ENCODE results near the gene ARRDC4.

ARRDC4 gene

DNA sequence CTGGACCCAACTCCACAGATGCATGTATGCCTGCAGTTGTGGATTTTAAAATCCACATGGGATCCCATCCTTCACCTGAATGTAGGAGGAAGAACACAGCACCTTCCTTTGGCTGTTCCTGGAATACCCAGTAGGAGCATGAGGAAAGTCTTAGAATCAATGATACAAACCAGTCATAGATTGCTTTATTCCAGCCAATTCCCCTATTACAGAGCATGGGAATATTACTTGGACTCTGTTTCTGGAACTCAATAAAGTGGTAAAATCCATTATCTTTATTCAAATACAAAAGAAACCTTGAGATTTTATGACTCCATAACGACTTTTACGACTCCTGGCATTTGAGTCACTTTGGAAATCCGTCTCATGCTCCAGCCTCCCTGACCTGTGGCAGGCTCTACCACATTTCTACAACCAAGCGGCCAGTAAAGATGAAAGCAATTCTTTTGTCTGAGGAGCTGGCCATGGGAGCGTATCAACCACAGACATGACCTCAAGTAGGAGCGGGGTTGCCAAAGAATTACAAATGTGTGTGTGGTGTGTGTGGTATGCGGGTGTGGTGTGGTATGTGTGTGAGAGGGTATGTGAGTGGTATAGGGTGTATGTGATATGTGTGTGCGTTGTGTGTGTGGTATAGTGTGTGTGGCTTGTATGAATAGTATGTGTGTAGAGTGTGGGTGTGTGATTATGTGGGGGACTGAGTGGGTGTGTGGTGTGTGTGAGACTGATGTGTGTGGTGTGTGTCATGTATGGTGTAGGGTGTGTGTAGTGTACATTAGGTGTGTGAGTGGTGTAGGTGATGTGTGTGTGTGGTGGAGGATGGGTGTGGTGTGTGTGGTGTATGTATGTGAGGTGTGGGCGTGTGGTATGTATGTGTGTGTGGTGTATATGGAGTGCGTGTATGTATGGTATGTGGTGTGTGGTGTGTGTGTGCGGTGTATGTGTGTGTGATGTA lies 40.0 kb downstream of the ARRDC4 start:
- Mint-ChIP-seq H3K4me3 (no peak overlapping the region), H3K27me3 (no peaks in the 10 kb centered on the region), H3K9me3 (no peaks in the 10 kb centered on the region), H3K36me3 (no peaks in the 10 kb centered on the region), H3K27ac (no peak overlapping the region), H3K4me1 (peaks cover 8% of the 10 kb centered on the region)
- ATAC-seq, result no peak

DNA sequence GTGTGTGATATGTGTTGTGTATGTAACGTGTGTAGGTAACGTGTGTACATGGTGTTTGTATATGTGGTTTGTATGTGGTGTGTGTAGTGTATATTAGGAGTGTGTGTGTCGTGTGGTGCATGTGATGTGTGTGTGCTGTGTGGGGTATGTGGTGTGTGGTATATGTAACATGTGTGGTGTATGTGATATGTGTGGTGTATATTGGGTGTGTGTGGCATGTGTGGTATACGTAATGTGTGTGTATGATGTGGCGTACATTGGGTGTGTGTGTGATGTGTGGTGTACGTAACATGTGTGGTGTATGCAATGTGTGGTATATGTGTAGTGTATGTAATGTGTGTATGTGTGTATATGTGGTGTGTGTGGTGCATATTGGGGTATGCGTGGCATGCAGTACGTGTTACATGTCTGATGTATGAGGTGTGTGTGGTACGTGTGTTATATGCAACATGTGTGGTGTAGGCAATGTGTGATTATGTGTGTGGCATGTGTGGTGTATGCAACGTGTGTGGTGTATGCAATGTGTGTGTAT lies 41.2 kb downstream of the ARRDC4 start:
- Mint-ChIP-seq H3K9me3 (no peaks in the 10 kb centered on the region), H3K4me3 (no peak overlapping the region), H3K36me3 (no peaks in the 10 kb centered on the region), H3K4me1 (no peaks in the 10 kb centered on the region), H3K27me3 (no peaks in the 10 kb centered on the region), H3K27ac (no peak overlapping the region)
- ATAC-seq, result no peak

DNA sequence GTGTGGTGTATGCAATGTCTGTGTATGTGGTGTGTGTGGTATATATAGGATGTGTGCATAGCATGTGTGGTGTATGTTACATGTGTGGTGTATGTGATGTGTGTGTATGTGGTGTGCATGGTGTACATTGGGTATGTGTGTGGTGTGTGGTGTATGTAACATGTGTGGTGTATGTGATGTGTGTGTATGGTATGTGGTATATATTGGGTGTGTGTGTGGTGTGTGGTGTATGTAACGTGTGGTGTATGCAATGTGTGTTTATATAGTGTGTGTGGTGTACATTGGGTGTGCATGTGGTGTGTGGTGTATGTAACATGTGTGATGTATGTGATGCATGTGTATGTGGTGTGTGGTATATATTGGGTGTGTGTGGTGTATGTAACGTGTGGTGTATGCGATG lies 41.9 kb downstream of the ARRDC4 start:
- Mint-ChIP-seq H3K27ac (no peak overlapping the region), H3K4me3 (no peak overlapping the region), H3K4me1 (no peaks in the 10 kb centered on the region), H3K9me3 (no peaks in the 10 kb centered on the region), H3K36me3 (no peaks in the 10 kb centered on the region), H3K27me3 (no peaks in the 10 kb centered on the region)
- no peak for ATAC-seq

DNA sequence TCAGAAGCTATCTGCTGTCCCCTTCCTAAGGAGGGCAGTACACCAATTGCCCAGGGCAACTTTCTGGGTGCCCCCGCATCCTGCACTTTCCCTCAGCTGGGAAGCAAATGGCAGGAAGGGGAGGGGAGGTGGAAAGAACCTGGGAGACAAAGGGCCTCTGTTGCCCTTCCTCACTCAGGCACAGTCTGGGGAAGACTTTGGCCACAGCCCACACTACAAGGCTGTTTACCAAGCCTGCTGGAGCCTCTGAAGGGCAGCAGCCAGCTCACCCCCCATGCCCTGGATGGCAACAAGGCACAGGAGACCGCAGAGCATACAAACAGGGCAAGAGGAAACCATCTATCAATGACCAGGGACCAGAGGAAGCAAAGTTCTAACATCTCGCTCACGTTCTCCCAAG lies 42.4 kb downstream of the ARRDC4 start:
- Mint-ChIP-seq H3K36me3 (no peaks in the 10 kb centered on the region), H3K27me3 (no peaks in the 10 kb centered on the region), H3K4me1 (no peaks in the 10 kb centered on the region), H3K9me3 (no peaks in the 10 kb centered on the region), H3K27ac (no peak overlapping the region), H3K4me3 (no peak overlapping the region)
- ATAC-seq, result no peak

DNA sequence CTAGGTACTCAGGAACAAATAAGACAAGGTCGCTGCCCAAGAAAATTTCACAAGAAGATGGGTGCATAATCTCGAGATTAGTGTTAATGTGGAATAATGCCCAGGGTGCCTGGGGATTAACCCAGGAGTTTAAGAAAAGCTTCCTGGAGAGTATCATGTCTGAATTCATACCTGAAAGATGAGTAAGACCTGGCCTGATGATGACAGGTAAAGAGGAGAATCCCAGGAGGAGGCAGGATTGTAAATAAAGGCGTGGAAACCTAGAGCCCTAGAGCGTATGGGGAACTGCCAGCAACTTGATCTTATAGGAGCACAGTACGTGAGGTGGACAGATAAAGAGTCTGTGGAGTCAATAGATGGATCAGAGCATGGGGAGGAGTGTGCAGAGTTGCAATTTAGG lies 43.0 kb downstream of the ARRDC4 start:
- no peak for ATAC-seq
- Mint-ChIP-seq H3K27ac (no peak overlapping the region), H3K9me3 (no peaks in the 10 kb centered on the region), H3K4me1 (no peaks in the 10 kb centered on the region), H3K27me3 (no peaks in the 10 kb centered on the region), H3K4me3 (no peak overlapping the region), H3K36me3 (no peaks in the 10 kb centered on the region)

DNA sequence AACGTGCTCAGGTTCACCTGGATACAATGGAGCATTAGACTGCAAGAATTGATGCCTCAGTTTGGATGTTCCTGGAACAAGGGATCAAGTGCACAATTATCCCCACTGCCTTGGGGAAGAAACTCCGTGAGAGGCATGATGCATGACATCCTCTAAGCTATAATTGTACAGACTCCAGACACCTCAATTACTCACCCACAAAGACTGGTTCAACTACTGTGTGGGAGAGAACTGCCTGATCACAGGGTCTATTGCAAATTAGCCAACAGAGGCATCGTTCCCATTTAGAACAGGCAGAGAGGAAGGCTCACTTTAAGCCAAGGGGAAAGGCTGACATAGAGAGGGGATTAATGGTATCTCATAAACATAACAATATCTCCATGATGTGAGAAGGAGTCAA lies 43.5 kb downstream of the ARRDC4 start:
- Mint-ChIP-seq H3K4me3 (no peak overlapping the region), H3K4me1 (no peaks in the 10 kb centered on the region), H3K9me3 (no peaks in the 10 kb centered on the region), H3K36me3 (no peaks in the 10 kb centered on the region), H3K27ac (no peak overlapping the region), H3K27me3 (no peaks in the 10 kb centered on the region)
- ATAC-seq, result no peak

DNA sequence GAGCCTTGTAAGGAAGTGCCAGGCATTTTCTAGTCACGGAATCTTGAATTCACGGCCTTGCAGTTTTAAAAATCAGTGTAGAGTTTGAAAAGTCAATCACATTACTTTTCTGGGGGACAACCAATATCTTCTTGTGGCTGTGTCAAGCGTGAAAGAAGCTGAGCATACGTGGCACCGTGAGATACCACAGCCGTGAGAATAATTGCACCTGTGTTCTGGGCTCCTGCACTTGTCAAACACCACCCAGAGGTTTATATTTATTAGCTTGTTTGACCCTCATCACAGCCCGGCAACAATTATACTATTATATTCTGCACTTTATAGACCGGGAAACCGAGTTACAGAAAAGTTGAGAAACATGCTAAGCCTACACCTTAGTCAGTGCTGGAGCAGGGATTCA lies 45.2 kb downstream of the ARRDC4 start:
- Mint-ChIP-seq H3K4me1 (no peaks in the 10 kb centered on the region), H3K9me3 (no peaks in the 10 kb centered on the region), H3K4me3 (no peak overlapping the region), H3K36me3 (no peaks in the 10 kb centered on the region), H3K27ac (no peak overlapping the region), H3K27me3 (no peaks in the 10 kb centered on the region)
- ATAC-seq, result no peak

DNA sequence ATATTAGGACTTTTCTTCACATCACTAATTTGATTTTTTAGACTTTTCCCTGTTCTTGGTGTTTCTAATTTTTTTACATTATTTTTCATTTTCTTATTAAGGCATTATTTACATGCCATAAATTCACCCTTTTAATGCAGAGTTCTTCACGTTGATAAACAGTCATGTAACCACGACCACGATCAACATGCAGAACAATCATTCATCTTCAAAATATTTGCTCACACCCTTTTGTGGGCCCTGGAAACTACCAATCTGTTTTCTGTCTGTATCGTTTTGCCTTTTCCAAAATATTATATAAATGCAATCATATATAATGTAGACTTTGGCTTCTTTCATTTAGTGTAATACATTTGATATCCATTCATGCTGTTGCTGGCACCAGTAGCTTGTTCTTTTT lies 48.7 kb downstream of the ARRDC4 start:
- H3K9me3 Mint-ChIP-seq, result no peaks in the 10 kb centered on the region
- no peak overlapping the region for H3K27ac Mint-ChIP-seq
- H3K4me3 Mint-ChIP-seq, result no peak overlapping the region
- no peaks in the 10 kb centered on the region for H3K4me1 Mint-ChIP-seq
- no peak for ATAC-seq
- no peaks in the 10 kb centered on the region for H3K27me3 Mint-ChIP-seq
- no peaks in the 10 kb centered on the region for H3K36me3 Mint-ChIP-seq

DNA sequence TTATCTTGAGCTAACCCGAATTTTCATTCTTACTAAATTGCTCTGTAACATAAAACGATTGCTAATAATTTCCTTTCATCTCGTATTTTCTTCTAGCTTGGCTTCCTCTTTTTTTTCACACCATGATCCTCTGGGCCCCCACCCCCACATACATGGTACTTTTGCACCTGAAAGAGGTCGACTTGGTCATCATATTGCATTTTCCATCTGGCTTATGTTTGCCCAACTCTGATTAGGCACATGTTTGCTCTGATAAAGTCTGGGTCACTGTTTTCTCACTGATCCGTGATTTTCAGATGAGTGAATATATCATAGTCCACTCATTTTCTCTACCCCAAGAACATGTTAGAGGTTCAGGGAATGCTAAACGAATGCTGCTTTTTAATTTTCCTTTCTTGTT lies 49.5 kb downstream of the ARRDC4 start:
- no peak overlapping the region for H3K4me3 Mint-ChIP-seq
- ATAC-seq, result no peak

DNA sequence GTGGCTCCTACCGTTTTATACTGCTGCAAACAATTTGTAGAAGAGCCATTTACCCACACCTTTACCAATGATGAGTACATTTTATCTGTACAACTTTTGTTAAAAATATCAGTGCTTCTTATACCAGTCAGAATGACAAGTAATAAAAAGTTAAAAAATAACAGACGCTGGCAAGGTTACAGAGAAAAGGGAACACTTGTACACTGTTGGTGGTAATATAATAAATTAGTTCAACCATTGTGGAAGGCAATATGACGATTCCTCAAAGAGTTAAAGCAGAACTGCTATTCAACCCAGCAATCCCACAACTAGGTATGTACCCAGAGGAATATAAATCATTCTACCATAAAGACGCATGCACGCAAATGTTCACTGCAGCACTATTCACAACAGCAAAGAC lies 51.9 kb downstream of the ARRDC4 start:
- Mint-ChIP-seq H3K4me1 (no peaks in the 10 kb centered on the region), H3K27me3 (no peaks in the 10 kb centered on the region), H3K4me3 (no peak overlapping the region), H3K9me3 (no peaks in the 10 kb centered on the region), H3K27ac (no peak overlapping the region), H3K36me3 (no peaks in the 10 kb centered on the region)
- ATAC-seq, result no peak

More for the DNA sequence above, 49.5 kb downstream of the ARRDC4 start:
- no peaks in the 10 kb centered on the region for H3K27me3 Mint-ChIP-seq
- H3K36me3 Mint-ChIP-seq, result no peaks in the 10 kb centered on the region
- no peak overlapping the region for H3K27ac Mint-ChIP-seq
- no peaks in the 10 kb centered on the region for H3K4me1 Mint-ChIP-seq
- H3K9me3 Mint-ChIP-seq, result no peaks in the 10 kb centered on the region

DNA sequence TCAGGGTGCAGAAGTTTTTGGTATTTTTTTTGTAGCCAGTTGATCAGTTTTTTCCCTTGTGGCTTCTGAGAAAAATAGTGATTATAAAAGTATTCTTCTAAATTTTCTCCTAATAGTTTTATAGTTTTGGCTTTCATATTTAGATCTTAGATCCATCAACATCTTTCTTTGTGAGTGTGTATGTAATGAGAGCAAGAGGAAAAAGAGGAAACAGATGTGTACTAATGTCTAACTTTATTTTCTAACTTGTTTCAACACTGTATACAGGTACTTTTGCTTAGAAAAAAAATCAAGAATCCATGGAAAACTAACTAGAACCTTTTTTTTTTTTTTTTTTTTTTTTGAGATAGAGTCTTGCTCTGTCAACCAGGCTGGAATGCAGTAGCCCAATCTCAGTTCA lies 53.1 kb downstream of the ARRDC4 start:
- H3K4me3 Mint-ChIP-seq, result no peak overlapping the region
- H3K4me1 Mint-ChIP-seq, result no peaks in the 10 kb centered on the region
- ATAC-seq, result no peak
- no peaks in the 10 kb centered on the region for H3K27me3 Mint-ChIP-seq
- H3K27ac Mint-ChIP-seq, result no peak overlapping the region
- no peaks in the 10 kb centered on the region for H3K36me3 Mint-ChIP-seq
- H3K9me3 Mint-ChIP-seq, result no peaks in the 10 kb centered on the region

DNA sequence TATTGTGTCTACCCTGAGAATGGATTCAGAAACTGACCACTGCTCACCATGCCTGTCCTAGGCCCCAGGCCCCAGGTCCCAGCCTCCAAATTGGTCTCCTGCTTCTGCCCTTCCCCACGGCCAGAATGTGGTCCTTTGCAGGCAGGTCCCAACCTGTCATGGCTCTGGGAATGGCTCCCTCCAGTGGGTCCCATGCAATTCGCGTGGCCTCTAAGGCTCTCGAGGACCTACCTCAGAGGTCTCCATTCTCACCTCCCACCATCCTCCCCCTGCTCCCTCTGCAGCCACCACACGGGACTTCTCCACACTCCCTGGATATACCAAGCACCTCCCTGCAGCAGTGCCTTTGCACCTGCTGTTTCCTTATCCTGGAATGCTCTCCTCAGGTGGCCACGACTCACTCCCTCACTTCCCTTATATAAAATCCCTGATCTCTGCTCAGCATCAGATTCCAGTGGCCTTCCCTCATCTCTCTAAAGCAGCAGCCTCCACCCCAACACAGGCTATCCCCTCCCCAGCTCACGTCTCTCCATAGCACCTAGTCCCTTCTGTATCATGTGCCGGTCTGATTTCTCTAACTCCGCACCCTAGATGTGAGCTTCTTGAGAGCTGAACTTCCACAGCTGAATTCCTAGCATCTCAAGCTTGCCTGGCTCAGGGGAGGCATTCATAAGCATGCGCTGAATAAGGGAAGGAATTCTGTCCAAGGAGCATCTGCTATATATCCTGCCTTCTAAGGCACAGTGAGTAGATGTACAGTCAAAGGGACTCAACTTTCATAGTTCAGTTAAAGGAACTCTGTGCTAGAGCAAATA lies 56.9 kb downstream of the ARRDC4 start:
- no peaks in the 10 kb centered on the region for H3K9me3 Mint-ChIP-seq
- ATAC-seq, result no peak
- H3K27ac Mint-ChIP-seq, result no peak overlapping the region
- no peak overlapping the region for H3K4me3 Mint-ChIP-seq
- H3K27me3 Mint-ChIP-seq, result no peaks in the 10 kb centered on the region
- no peaks in the 10 kb centered on the region for H3K4me1 Mint-ChIP-seq
- no peaks in the 10 kb centered on the region for H3K36me3 Mint-ChIP-seq

DNA sequence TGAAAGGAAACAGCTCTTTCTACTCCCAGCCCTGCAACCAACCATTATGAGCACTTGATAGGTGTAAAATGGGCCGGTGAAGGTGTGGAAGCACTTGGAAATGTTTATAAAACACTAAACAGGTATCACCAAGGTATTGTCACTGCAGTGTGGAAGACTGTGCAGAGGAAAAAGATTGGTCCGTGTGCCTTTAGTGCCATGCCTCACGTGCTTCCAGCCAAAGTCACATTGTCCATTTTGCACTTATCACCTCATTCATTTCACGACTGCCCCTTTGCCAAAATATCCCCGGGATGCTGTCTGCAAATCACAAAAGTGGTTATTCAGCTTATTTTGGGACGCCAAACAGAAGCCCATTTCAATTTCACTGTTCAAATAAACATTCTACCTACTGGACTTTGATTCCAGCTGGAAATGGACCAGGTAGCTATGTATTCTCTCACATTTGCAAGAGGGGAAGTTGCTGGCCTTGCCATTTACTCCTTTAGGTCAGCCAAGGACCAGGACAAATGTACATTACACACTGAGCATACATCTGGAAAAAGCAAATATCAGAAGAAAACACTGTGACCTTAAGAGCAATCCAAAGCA lies 58.4 kb downstream of the ARRDC4 start:
- Mint-ChIP-seq H3K27ac (no peak overlapping the region), H3K9me3 (peaks cover 5% of the 10 kb centered on the region), H3K4me3 (no peak overlapping the region), H3K27me3 (no peaks in the 10 kb centered on the region), H3K36me3 (no peaks in the 10 kb centered on the region), H3K4me1 (no peaks in the 10 kb centered on the region)
- no peak for ATAC-seq
